ENCODE results near the gene OLFM3.

The OLFM3 gene

GRCh38 chr1:101826416-101826815, 170.3 kb downstream of the OLFM3 start:
- Histone ChIP-seq H3K4me3 (ENCODE audit: low read length) (no peak overlapping the region), H3K79me2 (ENCODE audit: low read length) (no peaks in the 10 kb centered on the region), H3K27ac (ENCODE audit: low read length) (no peak overlapping the region), H3K9me3 (ENCODE audit: insufficient read depth, low read length) (no peaks in the 10 kb centered on the region), H2AFZ (ENCODE audit: low read depth, low read length) (no peak overlapping the region), H3K9ac (ENCODE audit: low read length) (no peak overlapping the region), H3K4me2 (ENCODE audit: low read length) (no peak overlapping the region), H4K20me1 (ENCODE audit: insufficient read depth, low read length) (no peaks in the 10 kb centered on the region), H3K4me1 (ENCODE audit: low read length) (peaks cover 6% of the 10 kb centered on the region; the same call in 1 of the 2 replicates), H3K27me3 (ENCODE audit: low read depth, low read length) (no peaks in the 10 kb centered on the region), H3K36me3 (replicated peaks; ENCODE audit: low read depth, low read length) (no peaks in the 10 kb centered on the region)
- TF ChIP-seq, protein P1, sequence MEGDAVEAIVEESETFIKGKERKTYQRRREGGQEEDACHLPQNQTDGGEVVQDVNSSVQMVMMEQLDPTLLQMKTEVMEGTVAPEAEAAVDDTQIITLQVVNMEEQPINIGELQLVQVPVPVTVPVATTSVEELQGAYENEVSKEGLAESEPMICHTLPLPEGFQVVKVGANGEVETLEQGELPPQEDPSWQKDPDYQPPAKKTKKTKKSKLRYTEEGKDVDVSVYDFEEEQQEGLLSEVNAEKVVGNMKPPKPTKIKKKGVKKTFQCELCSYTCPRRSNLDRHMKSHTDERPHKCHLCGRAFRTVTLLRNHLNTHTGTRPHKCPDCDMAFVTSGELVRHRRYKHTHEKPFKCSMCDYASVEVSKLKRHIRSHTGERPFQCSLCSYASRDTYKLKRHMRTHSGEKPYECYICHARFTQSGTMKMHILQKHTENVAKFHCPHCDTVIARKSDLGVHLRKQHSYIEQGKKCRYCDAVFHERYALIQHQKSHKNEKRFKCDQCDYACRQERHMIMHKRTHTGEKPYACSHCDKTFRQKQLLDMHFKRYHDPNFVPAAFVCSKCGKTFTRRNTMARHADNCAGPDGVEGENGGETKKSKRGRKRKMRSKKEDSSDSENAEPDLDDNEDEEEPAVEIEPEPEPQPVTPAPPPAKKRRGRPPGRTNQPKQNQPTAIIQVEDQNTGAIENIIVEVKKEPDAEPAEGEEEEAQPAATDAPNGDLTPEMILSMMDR (IDR thresholded peaks at IDR 0.05; ENCODE audit: low read depth, low read length), result no peak
- no peak for TF ChIP-seq EZH2phosphoT487 (IDR thresholded peaks at IDR 0.05; ENCODE audit: low read depth)

DNA sequence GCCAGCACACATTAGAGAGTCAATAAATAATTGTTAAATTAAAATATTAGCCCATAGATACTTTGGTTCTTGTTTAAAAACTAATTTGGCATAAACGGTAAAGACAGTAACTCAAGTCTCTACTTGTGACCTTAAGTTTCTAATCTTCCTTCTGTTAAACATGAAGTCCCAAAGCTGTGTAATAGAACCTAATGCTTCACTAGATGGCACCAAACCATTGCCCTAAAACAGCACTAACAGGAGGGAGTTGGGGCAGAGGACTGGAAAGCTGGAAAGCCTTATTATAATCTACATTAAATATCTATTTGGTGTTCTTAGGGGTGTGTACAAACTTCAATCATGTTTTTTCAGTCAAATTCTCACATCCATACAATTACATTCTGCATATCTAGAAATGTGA, 176.7 kb downstream of the OLFM3 start:
- Histone ChIP-seq H3K9ac (ENCODE audit: low read length) (no peak overlapping the region), H3K4me2 (ENCODE audit: low read length) (no peak overlapping the region), H2AFZ (ENCODE audit: low read depth, low read length) (no peak overlapping the region), H3K27me3 (ENCODE audit: low read depth, low read length) (no peaks in the 10 kb centered on the region), H3K36me3 (replicated peaks; ENCODE audit: low read depth, low read length) (no peaks in the 10 kb centered on the region), H3K79me2 (ENCODE audit: low read length) (no peaks in the 10 kb centered on the region), H3K4me3 (ENCODE audit: low read length) (no peak overlapping the region), H3K9me3 (ENCODE audit: insufficient read depth, low read length) (no peaks in the 10 kb centered on the region), H4K20me1 (ENCODE audit: insufficient read depth, low read length) (no peaks in the 10 kb centered on the region), H3K4me1 (ENCODE audit: low read length) (peaks cover 6% of the 10 kb centered on the region; the same call in 1 of the 2 replicates), H3K27ac (ENCODE audit: low read length) (no peak overlapping the region)
- TF ChIP-seq, protein P1 (IDR thresholded peaks at IDR 0.05; ENCODE audit: low read depth, low read length), result peak; percentile 57
- TF ChIP-seq EZH2phosphoT487 (IDR thresholded peaks at IDR 0.05; ENCODE audit: low read depth), result no peak

- Histone ChIP-seq H3K27ac (ENCODE audit: low read length) (no peak overlapping the region), H3K4me2 (ENCODE audit: low read length) (no peak overlapping the region), H3K9me3 (ENCODE audit: insufficient read depth, low read length) (no peaks in the 10 kb centered on the region), H3K27me3 (ENCODE audit: low read depth, low read length) (no peaks in the 10 kb centered on the region), H3K36me3 (replicated peaks; ENCODE audit: low read depth, low read length) (no peaks in the 10 kb centered on the region), H3K79me2 (ENCODE audit: low read length) (no peaks in the 10 kb centered on the region), H3K4me1 (ENCODE audit: low read length) (no peaks in the 10 kb centered on the region), H3K4me3 (ENCODE audit: low read length) (no peak overlapping the region), H4K20me1 (ENCODE audit: insufficient read depth, low read length) (no peaks in the 10 kb centered on the region), H3K9ac (ENCODE audit: low read length) (no peak overlapping the region), H2AFZ (ENCODE audit: low read depth, low read length) (no peak overlapping the region)
- no peak for TF ChIP-seq EZH2phosphoT487 (IDR thresholded peaks at IDR 0.05; ENCODE audit: low read depth)
- TF ChIP-seq, protein P1 (IDR thresholded peaks at IDR 0.05; ENCODE audit: low read depth, low read length), result no peak
These were observed 180.5 kb downstream of the OLFM3 start for GRCh38 chr1:101816262-101816661.

GRCh38 chr1:101798417-101798816, 198.3 kb downstream of the OLFM3 start:
- H4K20me1 ChIP-seq (ENCODE audit: insufficient read depth, low read length), result no peaks in the 10 kb centered on the region
- H3K36me3 ChIP-seq (replicated peaks; ENCODE audit: low read depth, low read length), result no peaks in the 10 kb centered on the region
- TF ChIP-seq, protein P1 (IDR thresholded peaks at IDR 0.05; ENCODE audit: low read depth, low read length), result no peak
- TF ChIP-seq EZH2phosphoT487 (IDR thresholded peaks at IDR 0.05; ENCODE audit: low read depth), result no peak
- no peak overlapping the region for H3K27ac ChIP-seq (ENCODE audit: low read length)
- no peak overlapping the region for H3K9ac ChIP-seq (ENCODE audit: low read length)
- no peaks in the 10 kb centered on the region for H3K79me2 ChIP-seq (ENCODE audit: low read length)
- H3K4me1 ChIP-seq (ENCODE audit: low read length), result no peaks in the 10 kb centered on the region
- H3K4me3 ChIP-seq (ENCODE audit: low read length), result no peak overlapping the region
- H3K9me3 ChIP-seq (ENCODE audit: insufficient read depth, low read length), result no peaks in the 10 kb centered on the region
- no peaks in the 10 kb centered on the region for H3K27me3 ChIP-seq (ENCODE audit: low read depth, low read length)
- H2AFZ ChIP-seq (ENCODE audit: low read depth, low read length), result no peak overlapping the region
- no peak overlapping the region for H3K4me2 ChIP-seq (ENCODE audit: low read length)
